HepG2 (cell line): ENCODE results near the gene CYSRT1. TPM values are rescaled to one million over a fixed set of nuclear protein-coding genes. Genes with fewer than 3 reads are reported as not detected.

Experiments used
- ASH2L ChIP-seq: fragments of 300-600, 200-600 bp; sonication (generic); IDR thresholded peaks from 2 replicates; pipeline ENCODE4 v1.7.0; 2017; ENCODE audit warnings: low read depth, mild to moderate bottlenecking, moderate library complexity, mixed read lengths, low read length; ENCODE audit not compliant: insufficient read length
- E2F5 ChIP-seq: sonication (generic); formaldehyde crosslinking; conservative IDR thresholded peaks from 2 replicates; pipeline ENCODE4 v1.4.0; 2020; ENCODE audit warnings: missing genetic modification reagents
- GABPA ChIP-seq, 2 experiments: IDR thresholded peaks; 2 replicates each; pipeline ENCODE4 v1.6.1; 2011 to 2016; ENCODE audit warnings: low read depth in 2 of 2, low read length in 1 of 2, missing biosample characterization in 1 of 2, missing genetic modification characterization in 1 of 2
- HMGXB3 ChIP-seq: sonication (generic); formaldehyde crosslinking; IDR thresholded peaks from 2 replicates; pipeline ENCODE4 v1.4.0; 2020; ENCODE audit warnings: missing genetic modification reagents, borderline replicate concordance
- PRDM15 ChIP-seq: sonication (generic); formaldehyde crosslinking; IDR thresholded peaks from 2 replicates; pipeline ENCODE4 v1.4.0; 2020; ENCODE audit warnings: missing genetic modification reagents
- SAFB2 ChIP-seq: sonication (generic); formaldehyde crosslinking; IDR thresholded peaks from 2 replicates; pipeline ENCODE4 v1.5.1; 2020; ENCODE audit warnings: missing genetic modification reagents, low read depth, mild to moderate bottlenecking, borderline replicate concordance
- SPEN ChIP-seq: sonication (generic); formaldehyde crosslinking; IDR thresholded peaks from 2 replicates; pipeline ENCODE4 v1.5.1; 2020; ENCODE audit warnings: low read depth, mild to moderate bottlenecking, missing genetic modification reagents
- WIZ ChIP-seq: sonication (generic); formaldehyde crosslinking; IDR thresholded peaks from 2 replicates; pipeline ENCODE4 v1.5.1; 2020; ENCODE audit warnings: mild to moderate bottlenecking, missing genetic modification reagents
- ZBTB20 ChIP-seq: sonication (generic); formaldehyde crosslinking; IDR thresholded peaks from 2 replicates; pipeline ENCODE4 v1.8.1; 2023; ENCODE audit warnings: missing genetic modification reagents, low read depth, mild to moderate bottlenecking, borderline replicate concordance
- ZNF160 ChIP-seq: sonication (generic); formaldehyde crosslinking; IDR thresholded peaks from 2 replicates; pipeline ENCODE4 v1.8.0; 2022; ENCODE audit warnings: mild to moderate bottlenecking, inconsistent platforms, missing genetic modification reagents
- ZNF598 ChIP-seq: sonication (generic); formaldehyde crosslinking; IDR thresholded peaks from 2 replicates; pipeline ENCODE4 v1.5.1; 2020; ENCODE audit warnings: mild to moderate bottlenecking, missing genetic modification reagents, borderline replicate concordance
- ZNF687 ChIP-seq: sonication (generic); formaldehyde crosslinking; IDR thresholded peaks from 2 replicates; pipeline ENCODE4 v1.5.1; 2020; ENCODE audit warnings: mild to moderate bottlenecking, missing genetic modification reagents, moderate library complexity
- polyA plus RNA-seq, 8 experiments: library from polyadenylated mRNA; depleted of rRNA in 3 of 8; stranded (reverse) in 7 of 8; unstranded in 1 of 8; fragments of >200 nt; fragmentation: Illumina TruSeq in 4 of 8; extraction: Trizol in 4 of 8; gene quantifications; 2 replicates each; pipeline versions ENCODE4 v1.2.1 to v1.2.3, GENCODE V29; 2011 to 2016; ENCODE audit warnings: low read depth in 4 of 8, missing spikeins in 1 of 8, mixed read lengths in 1 of 8; ENCODE audit not compliant: insufficient read depth in 1 of 8
- total RNA-seq, 5 experiments: library from RNA; depleted of rRNA; stranded (reverse); fragments of >200 nt; fragmentation: Illumina TruSeq; extraction: Trizol; gene quantifications; 2 replicates each; pipeline ENCODE4 v1.2.3, GENCODE V29; 2016; ENCODE audit warnings: low read depth in 1 of 5

CYSRT1 gene
- total and polyA plus RNA-seq, 2 of the 13 experiments (the other 11 are each of a cell fraction or from before 2014, with no cell fraction given) = 1.5 to 2.1 TPM

GRCh38 chr9:137200311-137201204 lies 24.4 kb upstream of the CYSRT1 start, which contains the start of gene TPRN (continued):
- TF ChIP-seq HMGXB3 (CRISPR knock-in tag) = peak; percentile 88; the same call in 1 of the 2 replicates
- peak; percentile 24; the same call in 1 of the 2 replicates for TF ChIP-seq ZBTB20 (CRISPR knock-in tag)
- peak; percentile 89; the same call in 1 of the 2 replicates for TF ChIP-seq WIZ (CRISPR knock-in tag)
- TF ChIP-seq SAFB2 (CRISPR knock-in tag) = 0 out of 2 replicates have a peak, but pooled peaks have one; percentile 68
- TF ChIP-seq ZNF687 = peak; percentile 94
- TF ChIP-seq PRDM15 (CRISPR knock-in tag) = peak; percentile 17; the same call in 1 of the 2 replicates
- 0 out of 2 replicates have a peak, but pooled peaks have one; percentile 63 for TF ChIP-seq ZNF598 (CRISPR knock-in tag)
- TF ChIP-seq GABPA (IDR thresholded peaks at IDR 0.05; ENCODE audit: low read depth, low read length) = no peak
- peak; percentile 84 for TF ChIP-seq GABPA (CRISPR knock-in tag; IDR thresholded peaks at IDR 0.05; ENCODE audit: low read depth)
- peak; percentile 90 for TF ChIP-seq SPEN (CRISPR knock-in tag)
- TF ChIP-seq E2F5 (CRISPR knock-in tag) = 0 out of 2 replicates have a peak, but pooled peaks have one; percentile 29
- peak; percentile 30; the same call in 1 of the 2 replicates for TF ChIP-seq ZNF160 (CRISPR knock-in tag)
- peak; percentile 72 for TF ChIP-seq ASH2L
